Testis (tissue), 2 donors: ENCODE data around the gene CRELD1.

Experiments
- POLR2A ChIP-seq: fragments of 450-650 bp; IDR thresholded peaks from one replicate; pipeline ENCODE4 v1.6.1; 2017; ENCODE audit warnings: antibody characterized with exemption, mild to moderate bottlenecking, moderate library complexity
- TF ChIP-seq, protein P1 (sequence below), 3 experiments: fragments of 450-650 bp in 2 of 3; fragments of 200-600 bp in 1 of 3; sonication (generic) in 1 of 3; IDR thresholded peaks; one replicate each; pipeline ENCODE4 v1.5.1; 2016 to 2019; ENCODE audit warnings: antibody characterized with exemption in 3 of 3, mild to moderate bottlenecking in 2 of 3, moderate library complexity in 1 of 3

- TF ChIP-seq, protein P1, sequence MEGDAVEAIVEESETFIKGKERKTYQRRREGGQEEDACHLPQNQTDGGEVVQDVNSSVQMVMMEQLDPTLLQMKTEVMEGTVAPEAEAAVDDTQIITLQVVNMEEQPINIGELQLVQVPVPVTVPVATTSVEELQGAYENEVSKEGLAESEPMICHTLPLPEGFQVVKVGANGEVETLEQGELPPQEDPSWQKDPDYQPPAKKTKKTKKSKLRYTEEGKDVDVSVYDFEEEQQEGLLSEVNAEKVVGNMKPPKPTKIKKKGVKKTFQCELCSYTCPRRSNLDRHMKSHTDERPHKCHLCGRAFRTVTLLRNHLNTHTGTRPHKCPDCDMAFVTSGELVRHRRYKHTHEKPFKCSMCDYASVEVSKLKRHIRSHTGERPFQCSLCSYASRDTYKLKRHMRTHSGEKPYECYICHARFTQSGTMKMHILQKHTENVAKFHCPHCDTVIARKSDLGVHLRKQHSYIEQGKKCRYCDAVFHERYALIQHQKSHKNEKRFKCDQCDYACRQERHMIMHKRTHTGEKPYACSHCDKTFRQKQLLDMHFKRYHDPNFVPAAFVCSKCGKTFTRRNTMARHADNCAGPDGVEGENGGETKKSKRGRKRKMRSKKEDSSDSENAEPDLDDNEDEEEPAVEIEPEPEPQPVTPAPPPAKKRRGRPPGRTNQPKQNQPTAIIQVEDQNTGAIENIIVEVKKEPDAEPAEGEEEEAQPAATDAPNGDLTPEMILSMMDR (IDR thresholded peaks at IDR 0.05): no peak
- TF ChIP-seq POLR2A: no peak
These were observed 20.0 kb upstream of the CRELD1 start for GRCh38 chr3:9913601-9914000.
